Measurements from ENCODE around the gene HSD11B2. TPM values are rescaled to one million over a fixed set of nuclear protein-coding genes. Genes with fewer than 3 reads are reported as not detected.

The HSD11B2 gene
- total RNA-seq, 2 donors from 2014 or later = 11.4 to 35.6 TPM

DNA sequence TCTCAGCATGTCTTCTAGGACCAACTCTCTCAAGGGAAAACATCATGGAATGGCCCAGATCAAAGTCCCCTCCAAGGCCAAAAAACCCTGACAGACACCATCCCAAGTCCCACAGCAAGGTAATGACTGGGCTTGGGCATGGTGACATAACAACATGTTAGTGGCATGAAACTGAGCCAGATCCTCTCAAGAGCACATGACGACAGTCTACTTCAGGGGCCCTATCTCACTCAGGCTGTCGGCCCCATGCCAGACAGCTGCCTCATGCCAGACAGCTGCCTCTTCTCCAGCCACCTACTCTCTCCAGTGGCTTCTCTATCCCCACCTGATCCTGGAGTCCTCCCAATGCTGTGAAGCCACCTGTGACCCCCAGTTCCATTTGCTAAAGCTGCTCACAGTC, 18.4 kb downstream of the HSD11B2 start:
- Histone ChIP-seq H3K4me1 (replicated peaks) (peaks cover 45% of the 10 kb centered on the region), H3K9me3 (no peaks in the 10 kb centered on the region), H3K4me3 (no peak overlapping the region), H3K27ac (peak overlapping the region; percentile 29 to 86), H3K36me3 (no peaks in the 10 kb centered on the region), H3K27me3 (replicated peaks; ENCODE audit: insufficient read depth) (no peaks in the 10 kb centered on the region)
- intact Hi-C loops (cut with DNase I) = no loop called here
- no peak for DNase-seq (ENCODE audit: low spot score)
- TF ChIP-seq POLR2A (IDR thresholded peaks at IDR 0.05) (no peak), POLR2AphosphoS5 (IDR thresholded peaks at IDR 0.05) (no peak)
- TF ChIP-seq, protein P1, sequence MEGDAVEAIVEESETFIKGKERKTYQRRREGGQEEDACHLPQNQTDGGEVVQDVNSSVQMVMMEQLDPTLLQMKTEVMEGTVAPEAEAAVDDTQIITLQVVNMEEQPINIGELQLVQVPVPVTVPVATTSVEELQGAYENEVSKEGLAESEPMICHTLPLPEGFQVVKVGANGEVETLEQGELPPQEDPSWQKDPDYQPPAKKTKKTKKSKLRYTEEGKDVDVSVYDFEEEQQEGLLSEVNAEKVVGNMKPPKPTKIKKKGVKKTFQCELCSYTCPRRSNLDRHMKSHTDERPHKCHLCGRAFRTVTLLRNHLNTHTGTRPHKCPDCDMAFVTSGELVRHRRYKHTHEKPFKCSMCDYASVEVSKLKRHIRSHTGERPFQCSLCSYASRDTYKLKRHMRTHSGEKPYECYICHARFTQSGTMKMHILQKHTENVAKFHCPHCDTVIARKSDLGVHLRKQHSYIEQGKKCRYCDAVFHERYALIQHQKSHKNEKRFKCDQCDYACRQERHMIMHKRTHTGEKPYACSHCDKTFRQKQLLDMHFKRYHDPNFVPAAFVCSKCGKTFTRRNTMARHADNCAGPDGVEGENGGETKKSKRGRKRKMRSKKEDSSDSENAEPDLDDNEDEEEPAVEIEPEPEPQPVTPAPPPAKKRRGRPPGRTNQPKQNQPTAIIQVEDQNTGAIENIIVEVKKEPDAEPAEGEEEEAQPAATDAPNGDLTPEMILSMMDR (IDR thresholded peaks at IDR 0.05) = no peak
- WGBS = 61% methylated on average over 2 of the region's 2 CpGs

DNA sequence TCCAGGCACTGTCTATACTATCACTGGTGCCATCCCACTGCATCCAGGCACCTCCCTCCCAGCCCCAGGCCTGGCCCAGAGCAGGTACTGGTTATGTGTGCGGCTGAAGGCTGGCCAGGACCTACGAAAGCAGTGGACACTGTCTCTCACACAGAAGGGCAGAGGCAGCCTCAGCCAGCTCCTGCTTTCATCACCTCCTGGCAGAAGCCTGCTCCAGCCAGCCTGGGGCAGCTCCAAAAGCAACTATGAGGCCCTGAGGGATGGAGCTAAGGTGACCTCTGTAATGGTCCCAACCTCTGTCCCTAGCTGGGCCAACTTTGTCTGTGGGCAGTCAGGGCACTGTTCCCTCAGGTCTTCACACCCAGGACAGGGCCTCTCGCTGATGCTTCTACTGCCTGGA, 18.8 kb downstream of the HSD11B2 start:
- no peak for TF ChIP-seq POLR2A (IDR thresholded peaks at IDR 0.05)
- TF ChIP-seq POLR2AphosphoS5 (IDR thresholded peaks at IDR 0.05) = no peak
- TF ChIP-seq, protein P1 (IDR thresholded peaks at IDR 0.05) = no peak
- Histone ChIP-seq H3K4me3 (no peak overlapping the region), H3K9me3 (no peaks in the 10 kb centered on the region), H3K36me3 (no peaks in the 10 kb centered on the region), H3K4me1 (replicated peaks) (peaks cover 45% of the 10 kb centered on the region), H3K27me3 (replicated peaks; ENCODE audit: insufficient read depth) (no peaks in the 10 kb centered on the region), H3K27ac (peak overlapping the region; percentile 29 to 86)
- 68% methylated on average over 3 of the region's 3 CpGs for WGBS
- intact Hi-C loops (cut with DNase I) = no loop called here
- no peak for DNase-seq (ENCODE audit: low spot score)

DNA sequence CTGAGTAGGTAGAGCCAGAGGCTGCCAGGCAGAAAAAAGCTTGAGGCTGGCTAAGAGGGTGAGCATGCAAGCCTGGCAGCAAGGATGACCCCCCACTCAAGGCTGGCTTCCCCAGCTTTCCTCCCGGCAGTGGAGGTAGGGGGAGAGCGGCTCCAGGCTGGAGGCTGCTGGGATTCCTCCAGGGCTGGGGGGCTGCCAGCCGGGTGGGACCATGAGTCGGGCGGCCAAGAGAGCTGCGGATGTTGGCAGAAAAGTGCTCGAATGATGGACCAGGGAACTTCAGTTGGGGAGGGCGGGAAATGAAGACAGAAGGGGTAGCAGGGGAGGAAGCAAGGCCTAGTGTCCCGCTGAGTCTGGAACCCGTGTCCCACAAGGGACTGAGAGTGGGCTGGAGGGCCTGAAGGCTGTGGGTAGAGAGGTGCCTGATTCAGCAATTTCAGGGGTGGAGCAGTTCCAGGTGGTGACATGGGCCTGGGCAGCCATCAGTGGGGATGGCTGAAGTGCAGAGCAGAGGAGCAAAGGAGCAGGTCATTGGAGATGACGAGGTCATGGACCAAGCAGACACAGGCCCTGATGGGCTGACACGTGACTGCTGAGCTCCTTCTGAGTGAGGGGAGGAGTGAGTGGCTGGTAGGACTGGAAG, 20.3 kb downstream of the HSD11B2 start:
- Histone ChIP-seq H3K4me1 (replicated peaks) (peaks cover 38% of the 10 kb centered on the region), H3K27ac (peak overlapping the region; percentile 85 to 86), H3K4me3 (no peak overlapping the region), H3K36me3 (no peaks in the 10 kb centered on the region), H3K27me3 (replicated peaks; ENCODE audit: insufficient read depth) (no peaks in the 10 kb centered on the region), H3K9me3 (no peaks in the 10 kb centered on the region)
- intact Hi-C loops (cut with DNase I) = no loop called here
- no peak for DNase-seq (ENCODE audit: low spot score)
- 57% methylated on average over 12 of the region's 12 CpGs for WGBS
- TF ChIP-seq, protein P1 (IDR thresholded peaks at IDR 0.05) = no peak
- no peak for TF ChIP-seq POLR2A (IDR thresholded peaks at IDR 0.05)
- TF ChIP-seq POLR2AphosphoS5 (IDR thresholded peaks at IDR 0.05) = no peak

DNA sequence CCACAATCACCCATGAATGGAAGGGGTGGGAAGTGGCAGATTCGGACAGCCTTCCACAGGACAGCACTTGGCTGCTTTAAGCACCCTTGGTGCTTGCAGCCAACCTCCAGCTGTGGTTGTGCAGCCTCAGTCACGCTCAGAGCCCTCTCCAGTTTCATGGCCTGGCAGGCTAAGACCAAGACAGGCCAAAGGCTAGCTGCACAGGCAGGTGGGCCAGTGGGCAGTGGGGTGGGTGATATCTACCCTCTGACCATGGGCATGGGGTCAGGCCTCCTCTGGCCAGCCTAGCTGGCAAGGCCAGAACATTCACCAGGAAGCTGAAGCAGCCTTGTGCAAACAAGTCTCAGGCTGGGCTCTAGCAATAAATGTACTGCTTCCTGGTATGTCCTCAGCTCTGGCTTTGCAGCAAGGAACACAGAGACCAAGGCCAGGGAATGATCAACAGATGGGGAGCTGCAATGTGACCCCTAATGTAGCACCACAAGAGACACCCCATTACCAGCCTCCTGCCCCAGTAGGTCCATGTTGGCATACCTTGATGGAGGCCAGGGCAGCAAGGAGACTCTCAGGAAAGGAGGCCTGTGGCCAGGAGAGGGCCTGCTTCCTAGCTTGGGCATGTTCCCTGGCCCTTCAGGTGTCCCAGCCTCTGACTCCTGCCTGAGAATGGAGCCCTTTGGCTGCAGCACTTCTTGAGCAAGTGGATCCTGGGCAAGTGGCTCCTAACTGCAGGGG, 20.9 kb downstream of the HSD11B2 start:
- H3K4me1 ChIP-seq (replicated peaks) = peaks cover 36% of the 10 kb centered on the region
- intact Hi-C loops (cut with DNase I) = no loop called here
- DNase-seq (ENCODE audit: low spot score) = peak; percentile 80
- H3K27ac ChIP-seq = peak overlapping the region; percentile 85 to 86
- H3K27me3 ChIP-seq (replicated peaks; ENCODE audit: insufficient read depth) = no peaks in the 10 kb centered on the region
- no peaks in the 10 kb centered on the region for H3K9me3 ChIP-seq
- TF ChIP-seq POLR2AphosphoS5 (IDR thresholded peaks at IDR 0.05) = peak; percentile 90
- no peak for TF ChIP-seq POLR2A (IDR thresholded peaks at IDR 0.05)
- no peaks in the 10 kb centered on the region for H3K36me3 ChIP-seq
- no peak overlapping the region for H3K4me3 ChIP-seq
- 38% methylated on average over 2 of the region's 2 CpGs for WGBS

DNA sequence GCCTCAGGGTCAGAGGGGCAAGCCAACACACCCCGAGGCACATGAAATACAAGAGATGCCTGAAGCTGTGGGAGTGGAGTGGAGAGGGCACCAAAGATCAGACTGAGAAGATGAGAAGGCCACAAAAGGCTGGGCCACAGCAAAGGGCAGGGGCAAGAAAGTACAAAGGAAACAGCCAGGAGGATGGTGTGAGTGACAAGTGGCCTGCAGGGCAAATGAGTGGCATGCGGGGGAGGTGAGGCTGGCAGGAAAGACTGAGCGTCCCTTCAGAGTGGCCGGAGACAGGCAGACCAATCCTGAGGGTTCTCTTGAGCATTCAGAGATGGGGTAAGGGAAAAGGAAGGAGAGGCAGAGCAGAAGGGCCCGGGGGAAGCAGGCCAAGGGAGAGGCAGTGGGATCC, 23.2 kb downstream of the HSD11B2 start:
- Histone ChIP-seq H3K27ac (peak overlapping the region; percentile 21 to 86), H3K9me3 (no peaks in the 10 kb centered on the region), H3K27me3 (replicated peaks; ENCODE audit: insufficient read depth) (no peaks in the 10 kb centered on the region), H3K4me1 (replicated peaks) (peaks cover 56% of the 10 kb centered on the region), H3K36me3 (no peaks in the 10 kb centered on the region), H3K4me3 (no peak overlapping the region)
- intact Hi-C loops (cut with DNase I) = no loop called here
- WGBS = 94% methylated on average over 5 of the region's 5 CpGs
- TF ChIP-seq POLR2AphosphoS5 (IDR thresholded peaks at IDR 0.05) (no peak), POLR2A (IDR thresholded peaks at IDR 0.05) (no peak)
- TF ChIP-seq, protein P1 (IDR thresholded peaks at IDR 0.05) = no peak
- no peak for DNase-seq (ENCODE audit: low spot score)

Data from prostate gland (tissue), 2 donors.